GM18502 (cell line): ENCODE measurements around the gene AAK1.
A peak's percentile ranks its signal among the peaks of the same experiment; 100 is the strongest.
"Not testable (repeated sequence)": the region's sequence is repeated elsewhere in the genome, so short reads cannot be mapped to it uniquely, and the experiment has no call there.

Source experiments
- ATAC-seq: cut with Tn5 transposase; IDR thresholded peaks from one replicate; pipeline ENCODE4 v1.9.1; 2021; ENCODE audit warnings: mild to moderate bottlenecking; ENCODE audit not compliant: unreplicated experiment, poor library complexity

The AAK1 gene

DNA sequence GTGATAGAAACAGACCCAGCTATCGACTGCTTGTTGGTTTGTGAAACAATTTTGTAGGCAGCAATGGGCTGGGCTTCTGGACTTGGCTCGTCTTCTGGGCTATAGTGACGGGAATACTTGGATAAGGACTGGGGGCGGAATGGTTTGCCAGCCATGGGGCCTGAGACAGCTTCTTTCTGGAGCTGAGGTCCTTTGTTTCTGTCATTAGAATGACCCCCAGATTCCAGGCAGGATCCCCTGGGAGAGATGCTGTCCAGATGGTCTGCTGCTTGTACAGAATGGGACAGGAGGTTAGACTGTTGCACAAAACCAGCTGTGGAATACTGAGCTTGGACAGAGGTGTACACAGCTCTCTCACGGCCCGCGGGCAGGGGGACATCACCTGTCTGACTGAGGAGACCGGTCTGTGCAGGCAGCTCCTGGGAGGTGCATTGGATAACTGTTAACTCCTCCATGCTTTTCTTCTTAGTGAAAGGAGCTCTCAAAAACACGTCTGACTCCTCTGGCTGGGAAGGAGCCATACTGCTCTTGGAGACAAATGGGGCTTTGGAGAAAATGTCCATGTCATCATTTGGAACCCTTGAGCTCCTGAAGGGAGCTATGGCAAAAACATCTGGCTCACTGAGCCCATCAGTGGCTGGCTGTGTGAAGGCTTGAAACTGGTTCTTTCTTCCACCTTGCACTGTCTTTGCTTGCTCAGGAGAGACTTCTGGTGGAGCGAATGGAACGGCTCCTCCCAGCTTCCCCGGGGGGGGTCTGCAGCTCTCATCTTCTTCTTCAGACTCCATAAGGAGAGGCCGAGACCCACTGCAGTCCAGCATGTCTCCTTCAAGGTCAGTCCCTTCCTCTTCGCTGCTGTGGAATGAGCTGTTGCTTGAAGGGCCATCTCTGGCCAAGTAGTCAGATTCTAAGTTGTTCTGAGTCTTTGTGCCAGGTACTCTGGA, 177.8 kb downstream of the AAK1 start:
- no peak for ATAC-seq

DNA sequence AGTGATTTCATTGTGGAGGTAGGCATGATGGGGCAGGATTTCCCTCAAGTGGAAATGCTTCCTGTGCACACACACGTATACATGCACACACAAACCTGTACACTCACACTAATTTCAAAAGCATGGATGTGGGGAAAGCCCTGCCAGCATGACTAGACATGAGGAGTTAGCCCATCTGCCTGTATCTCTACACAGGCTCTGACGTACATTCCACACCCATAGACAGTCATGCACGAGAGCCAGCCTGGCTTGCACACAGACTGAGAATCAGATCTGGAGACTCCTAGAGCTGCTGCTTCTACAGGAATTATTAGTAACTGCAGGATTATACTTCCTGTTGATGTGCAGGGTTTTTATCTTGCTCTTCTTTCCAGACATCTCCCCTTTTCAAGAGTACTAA, 179.0 kb downstream of the AAK1 start:
- no peak for ATAC-seq

DNA sequence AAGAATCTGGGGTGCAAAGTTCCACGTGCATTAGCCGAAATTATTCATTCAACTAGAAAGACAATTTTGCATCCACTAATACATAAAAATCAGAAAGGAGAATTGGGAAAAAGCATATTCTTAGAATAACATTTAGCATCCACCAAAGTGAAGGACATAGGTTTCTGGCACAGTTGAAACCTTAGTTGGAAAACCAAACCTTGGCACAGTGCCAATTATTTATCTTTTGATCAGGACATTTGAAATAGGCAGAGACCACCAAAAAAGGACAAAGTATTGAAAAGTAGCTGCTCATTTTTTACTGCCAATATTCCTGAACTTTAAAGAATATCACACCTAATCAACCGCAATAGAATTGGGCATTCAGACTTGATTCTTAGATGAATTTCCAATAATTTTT, 180.8 kb downstream of the AAK1 start:
- ATAC-seq, result no peak

DNA sequence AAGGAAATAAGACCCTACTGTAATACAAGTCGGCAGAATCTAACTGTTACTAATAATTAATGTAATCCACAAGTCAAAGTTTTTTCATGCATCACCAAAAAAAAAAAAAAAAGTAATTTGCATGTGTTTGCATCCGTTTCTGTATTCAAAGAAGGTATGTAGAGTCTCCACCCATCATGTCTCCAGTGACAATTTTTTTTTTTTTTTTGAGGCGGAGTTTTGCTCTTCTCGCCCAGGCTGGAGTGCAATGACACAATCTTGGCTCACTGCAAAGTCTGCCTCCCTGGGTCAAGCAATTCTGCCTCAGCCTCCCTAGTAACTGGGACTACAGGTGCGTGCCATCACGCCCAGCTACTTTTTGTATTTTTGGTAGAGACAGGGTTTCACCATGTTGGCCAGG, 182.1 kb downstream of the AAK1 start:
- ATAC-seq, result no peak

DNA sequence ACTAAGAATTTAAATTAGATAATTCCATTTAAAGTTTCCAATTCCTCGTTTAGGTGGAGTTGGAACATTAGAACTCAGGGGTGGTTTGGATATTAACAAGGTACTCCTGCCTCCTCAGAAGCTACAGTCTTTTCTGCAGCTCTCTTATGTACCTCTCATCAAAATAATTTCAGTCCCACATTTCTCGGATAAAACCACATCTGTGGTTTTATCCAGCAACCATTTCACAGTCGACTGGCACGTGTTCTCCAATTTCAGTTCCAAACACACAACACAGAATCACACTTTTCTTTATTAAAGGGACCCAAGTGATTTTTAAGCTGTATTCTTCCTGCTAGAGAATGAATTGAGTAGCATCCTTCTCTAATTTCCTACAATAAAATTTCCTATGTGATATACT, 183.6 kb downstream of the AAK1 start:
- ATAC-seq, result no peak

DNA sequence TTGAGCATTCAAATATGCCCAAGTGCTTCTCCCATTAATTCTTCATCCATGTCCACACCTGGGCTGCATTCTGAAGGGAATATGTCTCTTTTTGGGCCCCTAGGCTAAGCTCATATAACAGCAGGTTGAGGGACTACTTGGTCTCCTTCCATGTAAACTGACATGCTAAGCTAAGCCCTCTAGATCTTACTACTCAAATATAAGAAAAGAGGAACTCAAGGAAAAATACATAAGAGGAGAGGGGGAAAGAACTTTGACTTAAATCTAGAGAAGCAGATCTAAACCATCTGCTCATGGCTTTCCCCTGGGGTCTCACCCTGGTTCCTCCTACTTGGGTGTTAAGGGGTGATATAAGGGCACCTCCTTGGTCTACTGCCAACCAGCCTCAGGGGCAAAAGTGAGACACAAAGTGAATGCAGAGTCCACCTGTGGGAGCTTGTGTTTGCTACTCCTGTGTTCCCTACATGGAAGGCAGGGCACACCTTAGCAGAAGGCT, 186.5 kb downstream of the AAK1 start:
- ATAC-seq, result no peak

DNA sequence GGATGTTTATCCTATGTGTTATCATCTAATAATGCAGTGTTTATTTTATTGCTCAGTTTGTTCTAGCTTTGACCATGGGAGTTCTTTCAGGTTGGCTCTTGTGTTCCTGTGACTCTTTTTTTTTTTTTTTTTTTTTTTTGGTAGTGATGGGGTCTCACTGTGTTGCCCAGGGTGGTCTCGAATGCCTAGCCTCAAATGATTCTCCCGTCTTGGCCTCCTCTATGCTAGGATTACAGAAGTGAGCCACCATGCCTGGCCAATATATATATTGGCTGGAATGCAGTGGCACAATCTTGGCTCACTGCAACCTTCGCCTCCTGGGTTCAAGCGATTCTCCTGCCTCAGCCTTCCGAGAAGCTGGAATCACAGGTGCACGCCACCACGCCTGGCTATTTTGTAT, 187.4 kb downstream of the AAK1 start:
- no peak for ATAC-seq

DNA sequence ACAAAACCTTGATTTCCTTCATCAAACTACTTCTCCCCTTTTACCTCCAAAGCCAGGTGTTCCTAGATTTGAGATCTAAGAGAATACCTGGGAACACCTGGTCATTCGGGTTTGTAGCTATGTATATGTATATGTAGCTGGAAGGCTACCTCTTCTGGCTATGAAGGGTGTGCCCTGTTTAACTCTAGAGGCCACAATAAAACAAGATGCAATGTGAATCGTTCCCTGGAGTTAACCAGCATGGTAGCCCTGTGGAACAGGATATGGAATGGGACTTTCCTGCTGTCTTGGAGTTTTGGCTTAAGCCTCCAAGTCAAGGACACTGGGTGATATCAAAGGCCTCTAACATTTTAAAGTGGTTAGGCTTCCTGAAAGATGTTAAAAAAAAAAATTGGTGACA, 188.6 kb downstream of the AAK1 start:
- ATAC-seq, result no peak

DNA sequence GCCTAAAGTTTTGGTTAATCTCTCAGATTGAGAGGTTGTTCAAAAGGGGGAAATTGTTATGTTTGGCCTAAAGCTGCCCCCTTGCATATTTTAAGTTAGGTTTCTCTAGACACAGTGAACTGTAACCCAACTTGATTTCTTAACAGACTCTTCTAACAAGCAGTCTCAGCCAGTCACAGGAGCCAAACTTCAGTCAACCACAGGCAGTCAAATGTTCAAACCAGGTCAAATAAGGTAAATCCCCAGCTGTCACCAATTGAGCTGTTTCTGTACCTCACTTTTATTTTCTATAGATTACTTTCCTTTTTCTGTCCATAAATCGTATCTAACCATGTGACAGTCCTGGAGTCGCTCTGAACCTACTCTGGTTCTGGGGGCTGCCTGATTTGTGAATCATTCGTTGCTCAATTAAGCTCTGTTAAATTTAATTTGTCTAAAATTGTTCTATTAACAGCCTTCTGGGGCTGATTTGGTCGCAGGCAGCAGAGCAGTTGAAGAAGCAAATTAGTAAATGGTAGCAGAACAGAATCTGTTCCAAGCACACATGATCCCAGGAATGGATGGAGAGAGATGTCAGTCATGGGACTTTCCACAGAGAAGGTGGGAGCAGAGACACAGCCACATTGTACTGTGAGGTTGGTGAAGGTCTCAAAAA, 189.9 kb downstream of the AAK1 start:
- peak; percentile 88 for ATAC-seq

DNA sequence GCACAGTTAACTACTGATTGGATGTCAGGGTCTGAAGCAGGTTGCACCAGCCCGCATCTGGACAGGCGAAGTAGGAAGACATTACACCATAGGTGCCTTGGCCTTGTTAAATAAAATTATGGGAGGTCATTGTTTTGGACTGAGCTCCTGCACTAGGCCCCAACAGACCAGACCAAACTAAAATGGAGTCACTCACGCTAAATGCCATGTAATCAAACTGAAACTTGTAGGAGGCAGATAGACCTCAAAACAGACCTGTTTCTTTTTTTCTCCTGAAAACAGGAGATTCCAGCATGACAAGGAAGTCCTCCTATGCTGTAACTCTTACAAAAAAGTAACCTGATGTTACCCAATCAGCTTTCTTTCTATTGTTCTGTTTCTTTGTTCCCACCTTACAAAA, 190.9 kb downstream of the AAK1 start:
- no peak for ATAC-seq

DNA sequence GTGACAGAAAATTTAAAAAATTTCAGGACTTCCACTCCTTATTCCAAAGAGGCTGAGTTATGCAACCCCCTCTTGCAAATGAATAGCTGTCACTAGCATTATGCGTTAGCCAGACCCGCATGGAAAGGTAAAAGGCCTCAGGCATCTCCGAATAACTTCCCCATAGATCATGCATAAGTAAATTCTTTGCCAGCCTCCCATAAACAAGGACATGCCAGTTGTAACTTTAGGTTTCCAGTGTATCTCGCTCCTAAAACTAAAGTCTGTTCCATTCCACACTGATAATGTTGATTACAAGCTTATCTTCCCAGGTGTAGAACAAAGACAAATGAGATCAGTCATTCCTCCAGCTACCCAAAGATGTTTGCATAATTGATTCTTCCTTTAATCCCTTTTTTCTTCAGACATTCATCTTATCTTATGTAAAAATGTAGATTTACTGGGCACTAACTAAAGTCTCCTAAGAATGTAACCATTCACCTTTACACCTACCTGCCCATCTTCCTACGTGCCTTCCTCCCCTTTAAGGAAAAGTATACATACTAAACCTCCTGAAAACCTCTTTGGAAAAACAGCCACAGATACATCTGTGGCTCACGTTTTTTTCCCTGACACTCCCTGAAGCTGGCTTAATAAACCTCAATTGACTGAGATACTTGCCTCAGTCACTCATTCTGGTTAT, 192.7 kb downstream of the AAK1 start:
- ATAC-seq, result no peak

DNA sequence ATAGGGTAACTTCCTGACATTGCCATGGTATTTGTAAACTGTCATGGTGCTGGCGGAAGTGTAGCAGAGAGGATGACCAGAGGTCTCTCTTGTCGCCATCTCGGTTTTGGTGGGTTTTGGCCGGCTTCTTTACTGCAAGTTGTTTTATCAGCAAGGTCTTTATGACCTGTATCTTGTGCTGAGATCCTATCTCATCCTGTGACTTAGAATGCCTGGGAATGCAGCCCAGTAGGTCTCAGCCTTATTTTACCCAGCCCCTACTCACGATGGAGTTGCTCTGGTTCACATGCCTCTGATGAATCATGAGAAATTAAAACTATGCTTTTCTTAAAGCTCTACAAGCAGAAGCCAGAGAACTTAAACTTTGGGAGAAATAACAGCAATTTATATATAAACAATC, 193.6 kb downstream of the AAK1 start:
- no peak for ATAC-seq

DNA sequence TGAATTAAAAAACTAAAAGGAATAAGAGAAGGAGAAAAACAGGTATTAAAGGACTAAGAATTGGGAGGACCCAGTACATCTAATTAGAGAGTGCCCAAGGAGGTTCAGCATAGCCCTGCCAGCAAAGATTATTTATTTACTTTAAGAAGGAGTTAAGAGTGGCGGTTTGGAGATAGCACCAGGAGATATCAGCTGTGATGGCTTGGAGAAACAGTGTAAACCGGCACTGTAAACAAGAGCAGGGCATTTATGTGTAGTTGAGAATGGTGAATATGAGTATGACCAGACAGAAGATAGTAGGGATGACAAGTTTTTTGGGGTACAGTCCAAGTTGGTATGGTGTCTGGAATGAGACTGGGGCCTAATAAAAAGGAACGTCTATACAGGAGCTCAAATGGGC, 199.9 kb downstream of the AAK1 start:
- not testable (repeated sequence) for ATAC-seq

DNA sequence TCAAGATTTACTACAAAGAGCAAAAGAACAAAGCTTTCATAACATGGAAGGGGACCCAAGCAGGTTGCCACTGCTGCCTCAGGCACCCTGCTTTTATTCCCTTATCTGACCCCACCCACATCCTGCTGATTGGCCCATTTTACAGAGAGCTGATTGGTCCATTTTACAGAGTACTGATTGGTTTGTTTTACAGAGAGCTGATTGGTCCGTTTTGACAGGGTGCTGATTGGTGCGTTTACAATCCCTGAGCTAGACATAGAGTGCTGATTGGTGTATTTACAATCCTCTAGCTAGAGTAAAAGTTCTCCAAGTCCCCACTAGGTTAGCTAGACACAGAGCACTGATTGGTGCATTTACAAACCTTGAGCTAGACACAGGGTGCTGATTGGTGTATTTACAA, 204.0 kb downstream of the AAK1 start:
- ATAC-seq, result not testable (repeated sequence)

DNA sequence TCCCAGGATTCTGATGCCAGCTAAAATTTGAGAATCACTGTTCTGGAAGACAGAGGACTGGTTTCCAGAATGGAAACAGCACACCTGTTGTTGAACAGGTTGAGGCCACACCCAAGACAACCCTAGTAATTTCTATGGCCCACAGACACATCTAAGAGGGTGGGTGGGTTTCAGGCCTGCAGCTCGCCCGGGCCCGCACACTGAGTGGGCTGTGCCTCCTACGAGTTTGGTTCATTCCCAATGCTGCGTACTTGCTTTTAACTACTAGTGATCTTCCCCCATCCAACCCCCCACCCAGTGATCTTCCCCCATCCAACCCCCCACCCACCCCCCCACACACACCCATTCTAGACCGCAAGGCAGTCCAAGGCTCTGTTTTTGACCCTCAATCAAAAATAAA, 205.0 kb downstream of the AAK1 start:
- ATAC-seq, result no peak

DNA sequence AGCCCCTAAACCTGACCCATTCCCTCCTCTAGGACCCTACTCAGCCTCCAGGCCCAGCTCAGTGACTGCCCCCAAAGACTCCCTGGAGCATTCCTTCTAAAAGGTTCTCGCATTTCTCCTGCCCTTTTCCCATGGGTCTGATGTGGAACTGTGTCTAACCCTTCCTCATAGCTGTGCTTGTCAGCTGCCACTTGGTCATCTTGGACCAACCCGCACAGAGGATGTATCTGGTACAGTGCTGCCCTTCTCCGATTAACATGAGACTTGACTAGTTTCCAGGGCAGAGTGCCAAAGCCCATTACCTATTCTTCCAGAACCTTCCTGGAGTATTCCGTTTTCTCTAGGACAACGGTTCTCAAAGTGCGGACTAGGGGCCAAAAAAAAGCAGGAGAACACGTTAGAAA, 205.8 kb downstream of the AAK1 start:
- no peak for ATAC-seq

DNA sequence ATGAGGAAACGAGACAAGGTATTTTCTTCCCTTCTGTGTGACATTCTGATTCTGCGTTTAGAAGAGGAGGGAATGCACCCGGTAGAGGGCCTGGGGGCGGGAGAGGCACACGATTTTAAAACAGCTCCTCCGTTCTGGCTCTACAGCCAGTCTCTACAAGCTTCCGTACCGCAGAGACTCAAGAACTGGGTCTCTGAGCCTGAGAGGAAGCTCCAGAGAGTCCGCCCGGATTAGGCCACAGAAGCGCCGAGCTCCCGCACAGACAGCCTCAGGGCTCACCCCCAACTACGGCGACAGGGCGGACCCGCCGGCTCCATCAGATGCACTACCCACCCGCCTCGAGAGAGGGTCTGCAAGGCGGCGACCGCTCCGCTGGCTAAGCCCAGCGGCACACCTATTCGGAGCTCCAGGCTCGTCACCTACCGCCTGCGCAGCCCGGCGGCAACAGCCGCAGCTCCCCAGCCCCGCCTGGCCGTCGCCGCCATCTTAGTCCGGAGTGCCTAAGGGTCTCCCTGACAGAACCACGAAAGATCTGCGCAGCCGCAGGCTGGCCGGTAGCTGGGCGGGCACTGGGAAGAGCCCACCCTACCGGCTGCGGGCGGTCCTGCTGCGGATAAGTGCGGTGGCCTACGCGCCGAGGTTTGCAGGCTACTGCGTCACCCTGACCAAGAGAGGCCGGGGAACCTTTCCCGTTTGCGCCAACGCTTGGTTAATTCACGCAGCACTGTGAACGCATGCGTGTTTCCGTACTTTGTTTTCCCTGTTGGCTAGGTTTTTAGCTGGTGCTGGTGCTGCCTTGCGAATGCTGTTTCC, 206.4 kb downstream of the AAK1 start, which contains the start of gene NFU1:
Gene NFU1, minus strand, starts transcription at position 498 of the 813 bp plus-strand sequence. Its CDS starts 13 bp downstream, at position 485.
- ATAC-seq, result peak; percentile 96

DNA sequence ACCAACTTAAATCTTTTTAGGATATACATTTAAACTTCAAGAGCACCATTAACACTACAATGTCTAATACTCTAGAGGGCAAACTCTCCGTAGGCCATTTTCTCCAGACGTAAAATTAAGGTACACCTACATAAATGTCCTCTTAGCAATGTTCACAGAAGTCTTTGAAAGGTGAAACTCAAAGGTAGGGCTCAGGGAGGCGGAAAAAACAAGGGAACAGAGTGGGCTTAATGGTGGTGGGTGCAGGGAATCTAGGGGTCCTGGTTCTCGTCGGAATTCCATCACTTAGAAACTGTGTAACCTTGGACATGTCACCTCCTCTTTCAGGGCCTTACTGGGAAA, 207.0 kb downstream of the AAK1 start:
- ATAC-seq, result peak; percentile 10

DNA sequence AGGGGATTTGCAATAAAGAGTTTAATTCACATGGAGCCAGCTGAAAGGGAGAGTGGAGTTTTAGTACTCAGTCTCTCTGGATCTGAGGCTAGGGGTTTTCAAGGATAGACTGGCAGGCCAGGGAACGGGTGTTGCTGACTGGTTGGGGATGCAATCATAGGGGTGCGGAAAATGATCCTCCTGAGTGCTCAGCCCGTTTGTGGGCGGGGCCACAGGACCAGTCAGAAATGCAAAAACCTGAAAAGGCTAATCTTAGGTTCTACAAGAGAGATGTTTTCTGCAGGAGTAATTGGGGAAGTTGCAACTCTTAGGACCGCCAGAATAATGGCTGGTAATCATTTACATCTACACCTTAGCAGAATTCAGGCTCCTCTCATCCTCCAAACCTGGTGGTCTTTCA, 208.8 kb downstream of the AAK1 start:
- no peak for ATAC-seq

DNA sequence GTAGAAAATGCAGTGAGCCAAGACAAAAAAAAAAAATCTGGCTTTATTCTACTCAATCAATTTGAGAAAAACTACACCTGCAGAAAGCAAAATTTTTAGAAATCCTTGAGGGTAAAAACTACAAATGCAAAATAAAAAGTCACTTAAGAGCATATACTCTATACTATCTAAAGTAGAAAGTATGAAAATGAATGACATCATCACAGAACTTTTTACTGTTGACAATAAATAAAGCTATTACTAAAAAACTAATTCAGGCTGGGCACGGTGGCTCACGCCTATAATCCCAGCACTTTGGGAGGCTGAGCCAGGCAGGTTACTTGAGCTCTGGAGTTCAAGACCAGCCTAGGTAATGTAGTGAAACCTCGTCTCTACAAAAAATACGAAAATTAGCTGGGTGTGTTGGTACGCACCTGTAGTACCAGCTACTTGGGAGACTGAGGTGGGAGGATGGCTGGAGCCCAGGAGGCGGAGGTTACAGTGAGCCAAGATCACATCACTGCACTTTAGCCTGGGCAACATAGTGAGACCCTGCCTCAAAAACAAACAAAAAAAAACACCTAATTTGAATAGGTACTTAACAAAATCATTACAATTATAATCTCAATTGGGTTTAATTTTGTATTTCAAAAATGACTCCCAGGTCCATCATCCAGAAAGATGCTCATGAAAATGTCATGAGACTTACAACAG, 213.9 kb downstream of the AAK1 start:
- no peak for ATAC-seq
